C4-2B (cell line): ENCODE measurements around the gene EIF2AK2.

Experiments
- CTCF ChIP-seq: fragments of 450-650 bp; conservative IDR thresholded peaks from 2 replicates; pipeline ENCODE4 v1.5.1; 2017; ENCODE audit warnings: mild to moderate bottlenecking
- ZFX ChIP-seq: fragments of 450-650 bp; IDR thresholded peaks from 2 replicates; pipeline ENCODE4 v1.6.1; 2017

DNA sequence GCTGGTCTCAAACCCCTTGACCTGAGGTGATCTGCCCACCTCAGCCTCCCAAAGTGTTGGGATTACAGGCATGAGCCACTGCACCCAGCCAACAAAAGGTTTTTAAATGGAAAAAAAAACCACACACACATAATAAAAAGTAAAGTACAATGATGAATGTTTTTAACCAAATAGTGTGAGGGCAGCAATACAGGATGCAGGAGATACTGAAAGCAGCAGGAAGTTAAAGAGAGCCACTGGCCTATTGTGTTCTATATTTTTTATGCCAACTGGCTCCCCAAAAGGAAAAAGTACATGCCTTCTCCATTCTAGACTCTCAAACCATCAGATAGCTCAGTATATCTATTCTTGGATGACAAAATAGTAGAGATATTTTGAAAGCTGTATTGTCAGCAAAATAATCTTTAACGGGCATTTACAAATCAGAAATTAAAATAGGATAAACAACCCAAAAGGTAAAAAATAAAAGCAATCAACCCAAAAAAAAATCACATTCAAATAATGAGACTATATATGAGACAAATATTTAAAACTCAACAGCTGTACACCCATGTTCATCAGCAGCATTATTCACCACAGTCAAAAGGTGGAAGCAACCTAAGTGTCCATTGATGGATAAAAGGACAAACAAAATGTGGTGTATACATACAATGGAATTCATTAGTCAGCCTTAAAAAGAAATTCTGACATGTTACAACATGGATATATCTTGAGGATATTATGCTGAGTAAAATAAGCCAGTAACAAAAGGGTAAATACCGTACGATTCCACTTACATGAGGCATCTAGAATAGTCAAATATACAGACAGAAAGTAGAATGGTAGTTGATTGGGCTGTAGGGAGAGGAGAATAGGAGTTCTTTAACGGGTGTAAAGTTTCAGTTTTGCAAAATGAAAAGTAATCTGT lies 46.2 kb downstream of the EIF2AK2 start:
- TF ChIP-seq CTCF: no peak
- TF ChIP-seq ZFX: no peak
